Middle frontal gyrus (tissue), 1 donor: Measurements from ENCODE around the gene NFX1.
"Not testable (repeated sequence)": the region's sequence is repeated elsewhere in the genome, so short reads cannot be mapped to it uniquely, and the experiment has no call there.

Experiments
- DNase-seq: peaks from one replicate; pipeline ENCODE4 v3.0.0-alpha.2; 2015; ENCODE audit warnings: low spot score; ENCODE audit errors: extremely low spot score

The NFX1 gene

DNA sequence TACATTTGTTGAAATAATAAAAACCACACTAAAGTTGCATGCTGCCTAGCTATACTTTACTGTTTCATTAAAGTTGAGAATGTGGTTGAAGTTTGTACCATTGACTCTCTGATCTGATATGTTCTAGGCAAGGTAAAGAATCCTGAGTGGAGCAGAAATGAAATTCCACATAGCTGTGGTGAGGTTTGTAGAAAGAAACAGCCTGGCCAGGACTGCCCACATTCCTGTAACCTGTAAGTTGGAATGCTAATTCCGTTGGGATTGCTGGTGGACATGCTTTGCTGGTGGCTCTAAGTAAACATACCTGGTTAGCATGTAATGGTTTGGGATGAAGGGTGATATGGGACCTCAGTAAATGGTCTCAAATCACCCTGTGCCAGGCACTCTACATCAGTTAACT lies 16.8 kb downstream of the NFX1 start:
- DNase-seq: no peak

DNA sequence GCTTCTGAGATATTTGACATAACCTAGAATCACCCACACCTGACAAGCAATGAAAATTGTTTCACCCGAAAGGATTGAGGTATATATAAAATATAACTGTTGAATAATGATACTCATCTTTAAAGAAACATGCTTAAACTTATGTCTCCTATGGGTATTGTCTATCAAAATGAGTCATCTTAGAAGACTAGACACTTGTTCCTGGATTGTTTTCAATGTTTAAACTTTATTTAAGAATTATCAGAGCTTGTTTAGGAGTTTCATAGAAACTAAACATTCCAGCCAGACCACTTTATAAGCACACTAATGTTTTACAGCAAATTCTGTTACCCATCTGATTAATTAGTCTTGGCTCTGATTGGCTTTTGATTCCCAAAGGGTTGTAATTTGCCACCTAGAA lies 19.6 kb downstream of the NFX1 start:
- no peak for DNase-seq

DNA sequence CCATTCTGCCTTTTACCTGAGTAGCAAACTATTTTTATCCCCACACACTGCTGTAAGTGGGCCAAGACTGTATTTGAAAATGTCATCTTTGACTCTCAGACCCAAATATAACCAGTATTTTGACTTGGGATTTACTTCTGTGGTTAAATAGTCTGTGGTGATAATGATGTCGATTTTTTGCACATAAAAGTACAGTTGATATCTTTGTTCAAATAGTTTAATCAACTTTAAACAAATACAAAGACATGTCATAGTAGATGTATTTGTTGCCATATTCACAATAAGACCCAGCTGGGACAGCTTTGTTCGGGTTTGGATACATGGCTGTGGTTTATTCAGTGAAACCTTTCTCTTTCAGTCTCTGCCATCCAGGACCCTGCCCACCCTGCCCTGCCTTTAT lies 20.4 kb downstream of the NFX1 start:
- no peak for DNase-seq

DNA sequence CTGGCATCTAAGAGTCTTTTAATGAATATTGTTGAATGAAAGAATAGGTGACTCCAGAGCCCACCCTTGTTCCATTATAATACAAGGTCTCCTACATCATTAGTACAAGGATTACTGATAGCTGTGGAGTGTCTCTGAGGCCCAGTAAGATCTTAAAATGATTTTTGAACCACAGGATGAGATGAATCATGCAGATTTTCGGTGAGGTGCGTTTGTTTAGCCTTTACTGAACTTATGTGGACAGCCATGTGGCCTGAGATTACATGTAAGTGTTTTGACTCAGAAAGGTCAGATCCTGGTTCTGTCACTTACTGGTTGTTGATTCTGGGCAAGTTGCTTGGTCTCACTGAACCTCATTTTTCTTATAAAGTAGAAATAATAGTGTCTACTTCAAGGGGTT lies 21.6 kb downstream of the NFX1 start:
- DNase-seq: no peak

DNA sequence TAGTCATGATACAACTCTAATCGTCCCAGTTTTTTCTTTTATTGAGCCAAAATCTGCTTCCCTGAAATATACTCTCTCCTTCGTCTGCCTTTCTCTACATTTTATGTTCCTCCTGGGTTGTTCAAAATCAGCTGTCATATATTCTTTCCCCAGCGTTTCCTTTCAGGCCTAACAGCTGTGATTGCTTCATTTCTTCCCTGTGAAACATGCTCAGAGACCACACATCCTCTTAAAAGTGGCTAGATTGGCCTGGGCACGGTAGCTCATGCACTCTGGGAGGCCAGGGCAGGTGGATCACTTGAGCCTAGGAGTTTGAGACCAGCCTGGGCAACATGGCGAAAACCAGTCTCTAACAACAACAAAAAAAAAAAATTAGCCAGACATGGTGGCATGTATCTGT lies 25.1 kb downstream of the NFX1 start:
- DNase-seq: no peak

DNA sequence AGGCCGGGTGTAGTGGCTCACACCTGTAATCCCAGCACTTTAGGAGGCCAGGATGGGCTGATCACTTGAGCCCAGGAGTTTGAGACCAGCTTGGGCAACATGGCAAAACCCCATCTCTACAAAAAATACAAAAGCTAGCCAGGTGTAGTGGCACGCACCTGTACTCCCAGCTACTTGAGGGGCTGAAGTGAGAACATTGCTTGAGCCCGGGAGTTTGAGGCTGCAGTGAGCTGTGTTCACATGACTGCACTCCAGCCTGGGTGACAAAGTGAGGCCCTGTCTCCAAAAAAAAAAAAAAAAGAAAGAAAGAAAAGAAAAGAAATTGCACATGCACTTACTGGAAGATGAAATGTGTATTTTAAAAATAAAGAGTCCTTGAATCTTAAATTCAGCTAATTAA lies 26.8 kb downstream of the NFX1 start:
- not testable (repeated sequence) for DNase-seq

DNA sequence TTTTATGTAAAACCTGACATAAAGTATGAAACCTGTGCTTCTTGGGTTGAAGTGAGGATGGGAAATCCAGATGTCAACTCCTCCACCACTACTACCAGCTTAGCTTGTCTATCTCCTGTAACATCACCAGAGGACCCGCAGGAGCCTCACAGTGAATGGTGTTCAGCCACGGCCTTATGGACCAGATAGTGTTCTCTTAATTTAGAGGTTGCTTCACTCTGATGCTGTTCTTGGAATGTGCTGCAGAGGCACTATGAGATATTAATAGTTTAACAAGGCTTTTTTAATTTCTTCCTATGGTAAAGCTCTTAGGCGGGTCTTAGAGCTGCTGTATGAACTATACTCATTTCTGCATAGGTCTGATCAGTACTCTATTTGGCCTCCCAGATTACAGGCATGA lies 27.9 kb downstream of the NFX1 start:
- DNase-seq: no peak

DNA sequence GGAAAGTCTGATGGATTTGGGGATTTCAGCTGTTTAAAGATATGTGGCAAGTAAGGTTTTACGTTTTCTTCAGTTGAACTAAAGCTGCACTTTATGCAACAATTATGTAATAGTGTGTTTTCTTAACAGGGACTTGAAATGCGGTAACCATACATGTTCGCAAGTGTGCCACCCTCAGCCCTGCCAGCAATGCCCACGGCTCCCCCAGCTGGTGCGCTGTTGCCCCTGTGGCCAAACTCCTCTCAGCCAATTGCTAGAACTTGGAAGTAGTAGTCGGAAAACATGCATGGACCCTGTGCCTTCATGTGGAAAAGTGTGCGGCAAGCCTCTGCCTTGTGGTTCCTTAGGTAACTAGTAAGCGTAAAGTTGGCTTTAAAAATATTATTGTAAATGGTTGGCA lies 28.5 kb downstream of the NFX1 start:
- DNase-seq: no peak

DNA sequence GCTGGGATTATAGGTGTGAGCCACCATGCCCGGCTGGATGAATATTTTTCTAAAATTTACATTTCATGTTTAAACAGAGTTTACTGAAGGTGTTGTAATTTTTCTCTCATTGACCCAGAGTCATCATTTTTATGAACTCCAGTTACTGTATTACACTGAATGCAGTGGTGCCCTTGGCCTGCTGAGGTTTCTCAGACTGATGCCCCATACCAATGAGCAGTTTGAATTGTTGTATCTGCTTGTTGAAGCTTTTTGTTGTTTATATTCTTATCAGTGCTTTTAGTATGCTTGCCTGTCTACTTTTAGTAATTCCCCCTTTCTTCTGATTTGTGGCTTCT lies 29.9 kb downstream of the NFX1 start:
- no peak for DNase-seq

DNA sequence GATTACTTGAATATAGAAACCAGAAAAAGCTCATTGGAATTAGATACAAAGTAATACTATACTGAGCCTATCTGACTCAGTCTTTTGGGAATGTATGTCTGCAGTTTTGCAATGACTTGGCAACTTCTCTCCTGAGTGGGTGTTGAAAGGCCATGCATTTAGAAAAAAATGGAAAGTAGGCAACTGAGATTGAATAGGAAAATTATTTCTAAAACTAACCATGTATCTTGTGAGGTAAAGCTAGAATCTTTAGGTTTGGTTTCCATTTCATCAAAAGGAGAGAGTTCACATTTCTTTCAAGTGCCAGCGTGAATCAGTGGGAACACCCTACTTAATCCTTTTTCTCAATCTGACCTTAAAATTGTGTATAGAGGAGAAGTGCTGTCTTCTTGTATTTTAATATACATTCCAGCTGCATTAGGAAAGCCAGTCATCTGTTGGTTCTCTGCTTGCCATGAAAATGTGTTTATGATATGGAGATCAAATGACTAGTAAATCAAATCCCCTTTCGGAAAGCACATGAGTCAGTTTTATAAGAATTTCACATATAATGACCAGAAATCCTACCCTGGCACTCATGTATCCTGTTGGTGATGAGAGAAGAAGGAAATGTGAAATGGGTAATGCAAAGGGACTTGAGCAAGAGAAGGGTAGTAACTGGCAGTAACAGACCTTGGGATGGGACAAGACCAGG lies 30.4 kb downstream of the NFX1 start:
- DNase-seq: peak; percentile 46

DNA sequence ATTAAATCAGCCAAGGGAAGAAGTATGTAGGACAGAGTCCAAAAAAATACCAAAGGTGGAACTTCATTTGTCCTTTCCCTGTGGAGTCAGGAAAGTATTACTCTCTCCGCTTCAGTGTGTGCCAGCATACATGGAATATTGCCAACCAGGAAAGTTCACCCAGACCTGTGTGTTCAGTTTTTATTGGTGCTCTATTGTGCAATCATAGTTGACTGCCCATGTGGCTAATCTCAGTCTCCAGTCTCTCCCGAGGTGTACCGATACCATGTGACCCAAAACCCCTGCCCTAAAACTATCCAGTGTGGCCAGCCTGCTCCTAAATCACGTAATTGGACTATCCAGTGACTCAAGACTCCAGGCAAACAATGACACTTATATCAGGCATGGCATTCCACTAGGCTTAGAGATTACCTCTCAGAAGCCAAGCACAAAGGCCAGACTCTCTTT lies 38.8 kb downstream of the NFX1 start:
- DNase-seq: no peak

DNA sequence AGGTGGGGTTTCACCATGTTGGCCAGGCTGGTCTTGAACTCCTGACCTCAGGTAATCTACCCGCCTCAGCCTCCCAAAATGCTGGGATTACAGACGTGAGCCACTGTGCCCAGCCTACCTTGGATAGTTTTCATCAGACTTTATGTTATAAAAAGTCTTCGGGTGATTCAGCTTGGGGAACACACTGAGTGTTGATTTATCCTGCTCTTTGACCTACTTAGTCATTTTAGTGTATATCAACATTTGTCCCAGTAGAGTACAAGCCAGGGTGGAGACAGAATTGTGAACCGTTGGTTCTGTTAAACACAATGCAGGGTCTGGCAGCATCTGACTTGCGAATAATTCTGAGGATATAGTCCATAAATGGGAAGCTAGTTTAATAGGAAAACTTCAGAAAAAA lies 39.7 kb downstream of the NFX1 start:
- DNase-seq: no peak

DNA sequence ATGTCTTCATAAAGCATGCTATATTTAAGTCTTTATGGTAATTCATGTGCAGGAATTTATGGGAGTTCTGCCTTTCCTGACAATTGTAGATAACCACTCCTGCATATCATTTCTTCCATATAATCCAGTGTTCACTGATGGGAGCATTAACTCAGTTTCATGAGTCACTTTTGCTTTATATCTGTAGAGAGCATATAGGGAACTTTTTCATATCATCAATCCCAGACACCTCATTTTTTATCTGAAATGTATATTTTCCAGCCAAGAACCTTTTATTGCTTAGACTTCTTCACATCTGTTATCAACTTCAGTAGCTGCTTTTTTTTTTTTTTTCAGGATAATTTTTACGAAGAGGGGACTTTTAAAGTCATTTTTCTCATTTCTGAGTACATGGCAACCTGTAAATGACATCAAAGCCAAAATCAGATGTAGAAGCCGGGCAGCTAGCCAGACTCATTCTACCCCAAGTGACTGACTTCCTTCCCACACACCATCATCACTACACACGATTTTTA lies 41.1 kb downstream of the NFX1 start:
- DNase-seq: no peak

DNA sequence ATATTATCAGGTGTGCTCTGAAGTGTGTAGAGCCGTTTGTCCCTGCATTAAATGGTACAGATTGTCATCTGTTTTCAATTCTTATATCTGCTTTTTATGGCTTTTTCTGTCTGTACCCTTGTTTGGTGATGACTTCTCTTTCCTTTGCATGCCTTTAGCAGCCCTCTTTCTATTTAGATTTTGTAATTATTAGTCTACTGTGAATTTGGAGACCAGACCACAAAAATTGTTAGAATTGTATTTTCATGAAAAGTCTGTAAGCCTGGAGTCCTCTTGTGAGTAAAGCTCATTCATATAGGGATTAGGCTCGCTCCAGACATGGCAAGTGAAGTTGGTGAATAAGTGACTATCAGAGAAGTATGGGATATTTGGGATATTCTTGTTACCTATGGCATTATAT lies 41.7 kb downstream of the NFX1 start:
- DNase-seq: no peak

DNA sequence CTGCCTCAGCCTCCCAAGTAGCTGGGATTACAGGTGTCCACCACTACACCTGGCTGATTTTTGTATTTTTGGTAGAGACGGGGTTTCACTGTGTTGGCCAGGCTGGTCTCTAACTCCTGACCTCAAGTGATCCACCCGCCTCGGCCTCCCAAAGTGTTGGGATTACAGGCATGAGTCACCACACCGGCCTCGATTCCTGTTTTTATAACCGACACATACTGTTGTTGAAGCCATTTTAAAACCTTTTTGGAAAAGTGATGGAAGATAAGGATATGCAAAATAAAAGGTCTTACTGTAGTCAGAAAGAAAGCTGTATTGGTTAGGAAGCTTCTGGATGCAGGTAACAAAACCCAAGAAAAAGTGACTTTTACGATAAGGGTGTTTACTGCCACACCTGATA lies 42.6 kb downstream of the NFX1 start:
- not testable (repeated sequence) for DNase-seq

DNA sequence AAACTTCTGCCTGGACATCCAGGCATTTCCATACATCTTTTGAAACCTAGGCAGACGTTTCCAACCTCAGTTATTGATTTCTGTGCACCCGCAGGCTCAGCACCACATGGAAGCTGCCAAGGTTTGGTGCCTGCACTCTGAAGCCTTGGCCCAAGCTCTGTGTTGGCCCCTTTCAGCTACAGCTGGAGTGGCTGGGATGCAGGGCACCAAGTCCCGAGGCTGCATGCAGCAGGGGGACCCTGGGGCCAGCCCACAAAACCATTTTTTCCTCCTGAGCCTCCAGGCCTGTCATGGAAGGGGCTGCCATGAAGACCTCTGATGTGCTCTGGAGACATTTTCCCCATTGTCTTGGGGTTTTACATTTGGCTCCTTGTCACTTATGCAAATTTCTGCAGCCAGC lies 49.9 kb downstream of the NFX1 start:
- DNase-seq: no peak

DNA sequence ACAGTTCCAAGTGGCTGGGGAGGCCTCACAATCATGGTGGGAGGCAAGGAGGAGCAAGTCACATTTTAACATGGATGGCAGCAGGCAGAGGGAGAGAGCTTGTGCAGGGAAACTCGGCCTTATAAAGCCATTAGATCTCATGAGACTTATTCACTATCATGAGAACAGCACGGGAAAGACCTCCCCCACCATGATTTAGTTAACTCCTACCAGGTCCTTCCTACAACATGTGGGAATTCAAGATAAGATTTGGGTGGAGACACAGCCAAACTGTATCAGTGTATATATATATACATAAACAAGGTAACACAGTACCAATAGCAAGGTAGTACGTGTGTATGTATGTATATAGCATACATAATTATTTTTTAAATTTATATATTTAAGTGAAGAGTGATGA lies 50.9 kb downstream of the NFX1 start:
- no peak for DNase-seq

DNA sequence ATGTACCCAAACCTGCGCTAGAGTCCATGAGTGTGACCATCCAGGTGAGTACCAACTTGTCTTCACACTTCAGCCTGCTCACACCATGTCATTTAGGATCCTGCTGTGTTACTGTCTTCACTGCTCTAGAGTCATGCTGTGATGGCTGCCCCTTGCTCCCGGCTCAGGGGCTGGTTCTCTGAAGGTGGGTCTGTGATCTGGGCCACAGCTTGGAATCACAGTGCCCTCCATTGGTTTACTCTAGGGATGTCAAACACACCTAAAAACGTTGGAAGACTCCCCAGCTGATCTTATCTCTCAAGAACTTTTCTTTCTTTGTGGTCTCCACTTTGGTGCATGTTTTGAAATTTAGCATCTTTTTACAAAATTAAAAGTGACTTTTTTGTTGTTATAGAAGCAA lies 53.8 kb downstream of the NFX1 start:
- DNase-seq: no peak

DNA sequence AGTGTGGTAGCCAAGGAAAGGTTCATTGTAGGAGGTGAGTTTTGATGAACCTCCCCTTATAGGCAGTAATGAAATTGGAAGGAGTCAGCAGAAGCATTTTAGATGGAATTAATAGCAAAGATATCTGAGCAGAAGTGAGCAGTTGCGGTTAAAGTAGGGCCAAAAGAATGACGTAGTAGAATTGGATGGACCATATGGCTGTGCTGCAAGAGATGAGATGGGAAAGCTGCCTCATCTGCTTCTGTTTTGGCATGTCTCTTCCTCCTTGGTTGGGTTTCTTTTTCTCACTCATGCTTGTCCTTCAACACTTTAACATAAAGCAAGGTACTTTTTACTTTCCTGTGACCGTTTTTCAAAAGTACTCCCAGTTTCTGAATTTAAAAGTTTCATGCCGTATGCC lies 56.2 kb downstream of the NFX1 start:
- no peak for DNase-seq

DNA sequence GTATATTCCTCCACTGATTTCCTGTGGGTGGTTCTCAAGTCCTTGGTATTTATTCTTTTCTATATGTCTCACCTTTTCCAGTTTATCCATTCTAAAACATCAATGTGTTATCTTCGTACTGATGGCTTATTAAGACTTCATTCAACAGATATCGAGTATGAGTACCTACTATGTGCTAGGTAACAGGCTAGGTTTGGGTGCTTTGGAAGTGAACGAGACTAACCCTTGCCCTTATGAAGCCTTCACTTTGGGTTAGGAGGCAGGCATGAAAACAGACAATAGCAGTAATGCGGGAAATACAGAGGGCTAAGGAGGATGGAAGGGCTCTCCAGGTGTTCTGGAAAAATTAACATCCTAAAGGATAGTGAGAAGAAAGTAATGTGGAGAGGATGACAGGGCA lies 58.7 kb downstream of the NFX1 start:
- no peak for DNase-seq

DNA sequence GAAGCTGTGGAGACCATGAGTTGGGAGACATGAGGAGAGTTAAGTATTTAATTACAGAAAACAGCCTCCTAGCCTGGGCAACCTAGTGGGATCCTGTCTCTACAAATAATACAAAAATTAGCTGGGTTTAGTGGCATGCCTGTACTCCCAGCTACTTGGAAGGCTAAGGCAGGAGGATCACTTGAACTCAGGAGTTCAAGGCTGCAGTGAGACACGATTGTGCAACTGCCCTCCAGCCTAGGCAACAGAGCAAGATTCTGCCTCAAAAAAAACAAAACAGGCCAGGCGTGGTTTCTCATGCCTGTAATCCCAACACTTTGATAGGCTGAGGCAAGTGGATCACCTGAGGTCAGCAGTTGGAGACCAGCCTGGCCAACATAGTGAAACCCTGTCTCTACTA lies 59.4 kb downstream of the NFX1 start:
- no peak for DNase-seq

DNA sequence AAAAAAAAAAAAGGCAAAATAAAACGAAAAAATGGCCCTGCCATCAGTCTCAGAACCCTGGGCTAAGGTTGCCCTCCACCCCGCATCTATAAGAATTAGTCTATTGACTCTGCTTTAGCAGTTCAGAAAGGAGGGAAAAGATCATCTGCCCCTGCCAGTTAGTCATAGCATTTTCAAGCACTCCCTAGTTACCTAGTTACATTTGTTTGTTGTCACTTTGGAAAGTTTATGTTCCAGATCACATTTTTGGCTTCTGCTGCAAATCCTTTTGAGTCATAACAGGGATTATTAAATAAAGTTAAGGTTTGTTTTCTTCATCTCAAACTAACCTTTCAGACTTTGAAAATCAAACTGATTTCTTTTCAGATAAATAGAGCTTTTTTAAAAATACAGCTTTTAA lies 60.0 kb downstream of the NFX1 start:
- no peak for DNase-seq

DNA sequence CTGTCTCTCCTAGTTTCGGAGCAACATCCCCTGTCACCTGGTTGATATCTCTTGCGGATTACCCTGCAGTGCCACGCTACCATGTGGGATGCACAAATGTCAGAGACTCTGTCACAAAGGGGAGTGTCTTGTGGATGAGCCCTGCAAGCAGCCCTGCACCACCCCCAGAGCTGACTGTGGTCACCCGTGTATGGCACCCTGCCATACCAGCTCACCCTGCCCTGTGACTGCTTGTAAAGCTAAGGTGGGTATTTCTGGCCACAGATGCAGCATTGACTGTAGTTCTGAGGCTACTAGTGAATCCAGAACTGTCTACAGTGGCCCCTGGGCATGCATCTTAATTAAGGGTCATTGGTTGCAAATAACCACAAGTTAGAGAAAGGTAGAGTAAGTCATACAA lies 61.2 kb downstream of the NFX1 start:
- no peak for DNase-seq

DNA sequence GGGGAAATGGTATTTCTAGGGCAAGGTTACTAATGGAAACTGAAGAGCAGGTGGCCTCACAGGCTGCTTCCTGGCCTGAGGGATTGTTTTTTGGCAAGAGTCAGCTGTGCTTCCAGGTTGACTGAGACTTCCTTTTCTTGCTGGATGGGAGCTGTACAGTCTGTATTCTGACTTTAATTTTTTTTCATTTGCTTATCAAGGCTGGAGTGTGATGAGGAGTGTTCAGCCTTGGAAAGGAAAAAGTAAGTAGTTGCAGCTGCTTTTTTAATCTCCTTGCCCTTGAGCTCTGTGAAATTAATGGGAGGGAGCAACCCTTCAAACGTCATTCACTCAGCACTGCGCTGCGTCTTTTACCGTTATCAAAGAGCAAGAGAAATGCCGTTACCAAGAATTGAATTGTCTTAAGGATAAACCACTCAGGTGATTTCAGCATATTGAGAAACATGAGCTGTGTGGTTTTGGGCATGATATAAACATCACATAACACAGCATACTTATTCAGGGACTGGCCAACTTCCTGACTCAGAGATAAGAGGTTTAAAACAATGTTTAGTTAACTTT lies 64.4 kb downstream of the NFX1 start:
- DNase-seq: no peak
